KOPT-K1 (cell line): Measurements from ENCODE around the gene IL1F10.

Experiments
- H3K27ac ChIP-seq: fragments of 200-600 bp; sonication (generic); 2 replicates; pipeline ENCODE4 v1.5.1; 2016; ENCODE audit warnings: antibody characterized with exemption, mild to moderate bottlenecking, low read depth, low read length; ENCODE audit not compliant: poor library complexity, severe bottlenecking
- H3K36me3 ChIP-seq: fragments of 200-600 bp; sonication (generic); 2 replicates; pipeline ENCODE4 v1.5.1; 2017; ENCODE audit warnings: antibody characterized with exemption, mild to moderate bottlenecking, low read length, moderate library complexity; ENCODE audit not compliant: insufficient read depth
- H3K9me3 ChIP-seq: fragments of 200-600 bp; sonication (generic); 2 replicates; pipeline ENCODE4 v1.5.1; 2017; ENCODE audit warnings: antibody characterized with exemption, low read length, mild to moderate bottlenecking; ENCODE audit not compliant: insufficient read depth, poor library complexity, severe bottlenecking

IL1F10 gene

DNA sequence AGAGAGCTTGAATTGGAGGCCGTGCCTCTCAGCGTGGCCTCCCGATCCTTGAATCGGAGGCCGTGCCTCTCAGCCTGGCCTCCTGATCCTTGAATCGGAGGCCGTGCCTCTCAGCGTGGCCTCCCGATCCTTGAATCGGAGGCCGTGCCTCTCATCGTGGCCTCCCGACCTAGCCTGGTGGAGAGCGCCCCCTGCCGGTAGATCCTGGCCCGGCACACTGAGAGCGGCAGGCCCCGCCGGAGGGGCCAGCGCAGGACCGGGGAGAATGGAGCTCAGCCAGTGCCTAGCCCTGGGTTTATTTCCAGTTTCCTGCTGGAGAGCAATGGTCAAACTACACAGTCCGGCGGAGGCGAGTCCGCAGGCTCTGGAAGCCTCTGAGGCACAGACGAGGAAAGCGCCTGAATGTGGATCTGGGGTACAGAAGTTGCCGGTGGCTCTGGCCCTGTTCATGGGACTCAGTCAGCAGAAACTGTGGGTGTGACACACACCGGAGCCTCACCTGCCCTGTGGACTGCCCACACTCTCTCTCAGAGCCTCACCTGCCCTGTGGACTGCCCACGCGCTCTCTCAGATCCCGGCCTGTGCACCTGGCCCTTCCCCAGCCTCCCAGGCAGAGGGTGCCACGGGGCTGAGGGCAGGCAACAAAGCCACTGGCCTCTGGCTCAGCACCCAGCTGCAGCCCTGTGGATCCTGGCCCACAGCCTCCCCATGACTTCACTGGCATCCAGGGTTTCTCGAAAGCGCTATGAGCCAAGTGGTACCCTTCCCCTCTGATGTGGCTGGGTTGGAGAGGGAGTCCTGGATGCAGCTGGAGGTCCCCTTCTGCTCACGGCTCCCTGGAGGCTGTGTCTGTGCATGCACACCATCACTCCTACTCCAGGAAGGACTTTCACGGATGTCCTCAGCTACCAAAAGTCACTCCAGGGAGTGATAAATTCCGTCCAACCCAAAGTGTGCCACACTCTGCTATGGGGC lies 16.6 kb upstream of the IL1F10 start:
- peaks cover 28% of the 10 kb centered on the region for H3K9me3 ChIP-seq
- H3K27ac ChIP-seq = no peak overlapping the region
- no peaks in the 10 kb centered on the region for H3K36me3 ChIP-seq

DNA sequence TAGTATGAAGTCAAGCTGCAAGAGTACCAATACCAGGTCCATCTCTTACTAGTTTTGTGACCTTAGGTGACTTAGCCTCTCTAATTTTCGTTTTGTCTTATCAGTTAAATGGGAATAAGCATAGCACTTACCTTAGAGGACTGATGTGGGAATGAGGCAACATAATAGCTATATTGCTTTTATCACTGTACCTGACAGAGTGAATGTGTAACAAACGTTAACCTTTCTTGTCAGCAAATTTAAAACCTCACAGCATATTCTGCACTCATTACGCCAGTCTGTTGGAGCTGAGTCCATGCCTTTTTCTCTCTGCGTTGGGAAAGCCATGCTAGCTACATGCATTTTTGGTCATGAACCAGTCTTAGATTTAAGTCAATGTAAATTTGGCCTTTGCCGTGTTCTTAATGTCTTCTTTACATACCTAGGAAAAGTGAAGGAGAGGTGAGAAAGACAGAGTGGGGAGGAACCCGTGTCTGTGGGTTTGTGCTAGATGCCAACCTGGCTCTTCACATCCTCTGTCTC lies 15.3 kb upstream of the IL1F10 start, which contains the start of gene IL36B:
TSS of gene IL36B (minus strand) at position 472 of the 522 bp plus-strand sequence.
- Histone ChIP-seq H3K27ac (no peak within 1 kb of the TSS), H3K9me3 (peaks cover 33% of the 10 kb centered on the region), H3K36me3 (no peaks in the 10 kb centered on the region)

DNA sequence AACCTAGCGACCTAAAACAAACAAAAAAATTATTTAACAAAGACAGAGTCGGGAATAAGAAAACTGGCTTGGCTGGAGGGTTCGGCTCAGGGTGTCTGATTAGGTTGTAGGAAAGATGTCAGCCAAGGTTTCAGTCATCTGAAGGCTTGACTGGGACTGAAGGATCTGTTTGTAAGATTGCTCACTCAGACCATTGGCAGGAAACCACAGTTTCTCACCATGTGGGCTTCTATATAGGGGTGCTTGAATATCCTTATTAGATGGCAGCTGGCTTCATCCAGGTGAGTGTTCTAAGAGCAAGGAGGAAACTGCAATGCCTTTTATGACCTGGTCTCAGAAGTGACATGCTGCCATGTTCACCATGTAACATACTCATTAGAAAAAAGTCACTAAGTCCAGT lies 14.1 kb upstream of the IL1F10 start:
- Histone ChIP-seq H3K9me3 (peaks cover 33% of the 10 kb centered on the region), H3K36me3 (no peaks in the 10 kb centered on the region), H3K27ac (no peak overlapping the region)

DNA sequence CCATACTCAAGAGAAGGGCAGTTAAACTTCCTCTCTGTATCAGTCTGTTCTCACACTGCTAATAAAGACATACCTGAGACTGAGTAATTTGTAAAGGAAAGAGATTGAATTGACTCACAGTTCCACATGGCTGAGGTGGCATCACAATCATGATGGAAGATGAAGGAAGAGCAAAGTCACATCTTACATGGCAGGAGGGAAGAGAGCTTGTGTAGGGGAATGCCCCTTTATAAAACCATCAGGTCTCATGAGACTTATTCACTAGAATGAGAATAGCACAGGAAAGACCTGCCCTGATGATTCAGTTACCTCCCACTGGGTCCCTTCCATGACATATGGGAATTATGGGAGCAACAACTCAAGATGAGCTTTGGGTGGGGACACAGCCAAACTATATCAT lies 13.7 kb upstream of the IL1F10 start:
- Histone ChIP-seq H3K27ac (no peak overlapping the region), H3K36me3 (no peaks in the 10 kb centered on the region), H3K9me3 (peaks cover 33% of the 10 kb centered on the region)

DNA sequence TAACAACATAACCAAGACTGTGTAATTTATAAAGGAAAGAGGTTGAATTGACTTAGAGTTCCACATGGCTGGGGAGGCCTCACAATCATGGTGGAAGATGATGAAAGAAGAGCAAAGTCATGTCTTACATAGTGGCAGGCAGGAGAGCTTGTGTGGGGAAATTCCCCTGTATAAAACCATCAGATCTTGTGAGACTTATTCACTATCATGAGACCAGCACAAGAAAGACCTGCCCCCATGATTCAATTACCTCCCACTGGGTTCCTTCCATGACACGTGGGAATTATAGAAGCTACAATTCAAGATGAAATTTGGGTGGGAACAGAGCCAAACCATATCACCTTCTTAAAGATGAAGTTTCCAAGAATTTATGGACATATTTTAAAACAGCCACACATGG lies 11.2 kb upstream of the IL1F10 start:
- H3K36me3 ChIP-seq = no peaks in the 10 kb centered on the region
- H3K27ac ChIP-seq = no peak overlapping the region
- peaks cover 33% of the 10 kb centered on the region for H3K9me3 ChIP-seq

DNA sequence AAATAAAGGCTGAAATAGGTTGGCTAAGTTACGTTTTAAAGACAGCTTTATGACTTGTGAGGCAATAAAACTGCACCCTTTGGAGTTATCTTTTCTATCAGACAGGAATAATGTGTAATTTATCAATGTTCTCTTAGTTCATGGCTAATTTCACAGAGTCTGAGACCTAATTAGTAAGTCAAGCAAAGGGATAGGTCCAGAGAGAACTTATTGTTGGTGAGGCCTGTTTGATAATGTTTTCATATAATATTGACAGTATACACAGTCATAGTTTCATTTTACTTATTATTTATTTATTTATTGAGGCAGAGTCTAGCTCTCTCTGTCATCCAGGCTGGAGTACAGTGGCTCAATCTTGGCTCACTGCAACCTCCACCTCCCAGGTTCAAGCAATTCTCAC lies 10.7 kb upstream of the IL1F10 start:
- H3K27ac ChIP-seq = no peak overlapping the region
- no peaks in the 10 kb centered on the region for H3K36me3 ChIP-seq

DNA sequence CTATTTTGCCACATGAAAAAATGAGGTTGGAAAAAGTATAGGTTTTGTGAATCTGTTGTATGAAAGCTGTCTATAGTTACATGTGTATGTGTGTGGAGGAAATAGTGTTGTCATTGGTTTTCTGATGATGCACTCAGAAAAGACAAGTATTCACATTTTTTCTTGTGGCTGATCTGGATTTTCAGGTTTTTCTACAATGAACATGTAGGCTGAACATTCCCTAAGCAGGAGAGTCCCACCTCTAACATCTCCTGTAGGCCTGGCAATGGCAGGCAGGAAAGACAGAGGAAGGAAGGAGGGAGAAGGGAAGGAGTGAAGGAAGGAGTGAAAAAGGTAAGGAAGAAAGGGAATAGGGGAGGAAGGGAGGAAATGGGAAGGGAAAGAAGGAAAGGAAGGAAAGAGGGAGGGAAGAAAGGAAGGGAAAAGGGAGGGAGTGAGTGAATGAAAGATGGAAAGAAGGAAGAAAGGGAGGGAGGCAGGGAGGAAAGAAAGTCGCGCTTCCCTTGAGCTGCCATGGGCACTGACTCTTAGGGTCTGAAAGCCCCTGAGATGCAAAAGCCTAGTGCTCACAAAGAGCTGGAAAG lies 9.3 kb upstream of the IL1F10 start:
- no peaks in the 10 kb centered on the region for H3K36me3 ChIP-seq
- no peak overlapping the region for H3K27ac ChIP-seq
- H3K9me3 ChIP-seq = peaks cover 31% of the 10 kb centered on the region

More for the DNA sequence above, 10.7 kb upstream of the IL1F10 start:
- H3K9me3 ChIP-seq = peaks cover 33% of the 10 kb centered on the region

DNA sequence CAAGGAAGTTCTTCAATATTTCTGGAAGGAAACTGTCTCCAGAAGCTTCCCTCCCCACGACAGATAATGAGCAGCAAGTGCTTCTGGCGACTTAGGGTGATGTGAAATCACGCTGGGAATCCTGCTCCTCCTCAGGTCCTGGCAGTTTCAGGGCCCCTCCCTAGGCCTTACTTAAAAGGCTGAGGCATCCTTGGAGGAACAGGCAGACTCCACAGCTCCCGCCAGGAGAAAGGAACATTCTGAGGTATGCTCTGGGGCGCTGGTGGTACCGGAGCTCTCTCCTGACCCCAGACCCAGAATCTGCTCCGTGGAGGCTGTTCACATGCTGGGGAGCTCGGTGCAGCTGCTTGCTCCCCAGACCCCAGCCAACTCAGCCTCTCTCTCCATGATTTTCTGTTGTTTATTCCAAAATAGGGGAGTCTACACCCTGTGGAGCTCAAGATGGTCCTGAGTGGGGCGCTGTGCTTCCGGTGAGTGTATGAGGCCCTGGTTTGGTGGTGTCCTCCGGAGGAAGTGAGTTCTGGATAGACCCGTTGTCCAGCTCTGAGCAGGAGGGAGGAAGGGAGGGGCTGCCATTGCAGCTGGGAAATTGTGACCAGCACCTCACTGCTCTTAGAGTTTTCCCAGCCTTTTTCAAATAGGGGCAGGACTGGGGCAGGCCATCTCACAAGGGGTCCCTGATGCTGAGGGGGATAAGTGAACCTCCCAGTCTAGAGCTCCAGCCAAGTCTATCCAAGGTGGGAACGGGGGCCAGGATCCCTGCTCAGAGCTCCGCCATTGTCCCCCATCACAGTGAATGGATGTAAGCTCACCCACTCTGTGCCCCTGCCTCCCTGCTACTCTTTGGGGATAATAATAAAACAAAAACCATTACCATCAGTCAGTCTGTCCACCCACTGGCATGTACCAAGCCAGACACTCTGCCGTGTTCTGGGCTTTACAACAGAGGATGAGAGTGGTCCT lies 8.5 kb upstream of the IL1F10 start, which contains the start of gene IL36RN:
TSS of gene IL36RN (plus strand) at position 201 of the 963 bp plus-strand sequence. CDS start at position 442, 241 bp downstream.
- no peaks in the 10 kb centered on the region for H3K36me3 ChIP-seq
- no peak within 1 kb of the TSS for H3K27ac ChIP-seq
- H3K9me3 ChIP-seq = peaks cover 24% of the 10 kb centered on the region

DNA sequence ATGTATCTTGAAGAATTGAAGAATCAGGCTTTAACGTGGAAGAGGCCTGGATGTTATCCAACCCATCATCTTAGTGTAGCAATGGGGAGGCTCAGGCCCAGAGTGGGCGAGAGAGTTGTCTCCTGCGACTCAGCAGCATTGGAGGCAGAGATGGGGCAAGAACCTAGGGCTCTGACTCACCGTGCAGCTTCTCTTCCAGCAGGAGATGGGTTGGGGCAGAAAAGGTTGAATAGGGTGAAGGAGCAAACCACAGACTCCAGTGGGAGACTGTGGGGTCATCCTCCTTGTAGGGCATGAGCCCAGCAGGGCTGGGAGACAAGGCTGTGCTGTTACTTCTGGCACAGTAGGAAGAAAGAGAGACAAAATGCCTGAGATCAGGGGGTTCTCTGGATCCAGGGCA lies 7.4 kb upstream of the IL1F10 start:
- no peak overlapping the region for H3K27ac ChIP-seq
- peaks cover 20% of the 10 kb centered on the region for H3K9me3 ChIP-seq
- H3K36me3 ChIP-seq = no peaks in the 10 kb centered on the region

DNA sequence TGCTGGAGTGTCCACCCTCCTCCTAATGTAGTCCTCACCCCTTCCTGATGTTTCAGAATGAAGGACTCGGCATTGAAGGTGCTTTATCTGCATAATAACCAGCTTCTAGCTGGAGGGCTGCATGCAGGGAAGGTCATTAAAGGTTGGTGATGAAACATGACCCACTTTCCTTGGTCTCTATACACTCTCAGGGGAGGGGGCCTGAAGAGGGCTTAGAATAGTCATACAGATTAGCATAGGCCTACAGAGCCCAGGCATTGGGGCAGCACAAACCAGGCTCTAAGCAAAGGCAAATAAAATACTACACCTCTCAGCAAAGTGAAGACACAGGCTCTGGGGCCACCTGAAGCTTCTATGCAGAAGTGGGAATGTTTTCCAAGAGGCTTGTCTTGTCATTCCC lies 7.0 kb upstream of the IL1F10 start:
- H3K27ac ChIP-seq = no peak overlapping the region
- no peaks in the 10 kb centered on the region for H3K36me3 ChIP-seq
- peaks cover 20% of the 10 kb centered on the region for H3K9me3 ChIP-seq

DNA sequence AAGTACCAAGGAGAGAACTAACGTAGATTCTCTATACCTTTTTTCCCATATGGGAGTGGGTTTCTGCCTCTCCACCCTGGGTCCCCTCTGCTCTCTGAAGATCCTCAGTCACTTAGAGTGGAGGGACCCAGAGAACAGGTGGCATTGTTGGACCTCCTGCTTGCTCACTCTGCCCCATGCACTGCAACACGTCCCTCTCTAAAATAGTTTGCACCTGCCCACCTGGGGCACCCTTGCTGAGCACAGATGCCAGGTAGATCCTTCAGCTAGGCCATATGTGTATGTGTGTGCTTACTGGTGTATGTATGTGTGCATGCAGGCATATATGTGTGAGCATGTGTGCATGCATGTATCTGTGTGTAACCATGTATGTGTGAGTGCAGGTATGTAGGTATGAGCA lies 6.5 kb upstream of the IL1F10 start:
- Histone ChIP-seq H3K27ac (no peak overlapping the region), H3K36me3 (no peaks in the 10 kb centered on the region), H3K9me3 (peaks cover 16% of the 10 kb centered on the region)

DNA sequence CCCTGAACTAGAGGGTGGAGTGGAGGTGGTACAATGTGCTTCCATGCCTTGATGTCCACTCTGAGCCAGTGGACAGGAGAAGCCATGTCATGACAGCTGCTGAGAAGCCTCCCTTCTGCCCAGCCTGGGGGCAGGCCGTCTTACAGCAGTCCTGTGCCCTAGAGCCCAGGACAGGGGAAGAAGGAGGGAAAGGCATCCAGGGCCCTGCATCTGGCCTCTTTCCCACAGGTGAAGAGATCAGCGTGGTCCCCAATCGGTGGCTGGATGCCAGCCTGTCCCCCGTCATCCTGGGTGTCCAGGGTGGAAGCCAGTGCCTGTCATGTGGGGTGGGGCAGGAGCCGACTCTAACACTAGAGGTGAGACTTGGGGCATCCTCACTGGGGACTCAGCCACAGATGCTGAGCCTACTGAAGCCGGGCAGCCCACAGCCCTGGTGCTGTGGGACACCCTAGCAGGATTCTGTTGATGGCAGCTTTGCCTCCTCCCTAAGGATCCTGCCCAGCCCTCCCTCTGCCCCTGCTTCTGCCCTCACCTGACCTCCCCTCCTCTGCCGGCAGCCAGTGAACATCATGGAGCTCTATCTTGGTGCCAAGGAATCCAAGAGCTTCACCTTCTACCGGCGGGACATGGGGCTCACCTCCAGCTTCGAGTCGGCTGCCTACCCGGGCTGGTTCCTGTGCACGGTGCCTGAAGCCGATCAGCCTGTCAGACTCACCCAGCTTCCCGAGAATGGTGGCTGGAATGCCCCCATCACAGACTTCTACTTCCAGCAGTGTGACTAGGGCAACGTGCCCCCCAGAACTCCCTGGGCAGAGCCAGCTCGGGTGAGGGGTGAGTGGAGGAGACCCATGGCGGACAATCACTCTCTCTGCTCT lies 5.6 kb upstream of the IL1F10 start:
- no peaks in the 10 kb centered on the region for H3K36me3 ChIP-seq
- no peak overlapping the region for H3K27ac ChIP-seq
- peaks cover 12% of the 10 kb centered on the region for H3K9me3 ChIP-seq

DNA sequence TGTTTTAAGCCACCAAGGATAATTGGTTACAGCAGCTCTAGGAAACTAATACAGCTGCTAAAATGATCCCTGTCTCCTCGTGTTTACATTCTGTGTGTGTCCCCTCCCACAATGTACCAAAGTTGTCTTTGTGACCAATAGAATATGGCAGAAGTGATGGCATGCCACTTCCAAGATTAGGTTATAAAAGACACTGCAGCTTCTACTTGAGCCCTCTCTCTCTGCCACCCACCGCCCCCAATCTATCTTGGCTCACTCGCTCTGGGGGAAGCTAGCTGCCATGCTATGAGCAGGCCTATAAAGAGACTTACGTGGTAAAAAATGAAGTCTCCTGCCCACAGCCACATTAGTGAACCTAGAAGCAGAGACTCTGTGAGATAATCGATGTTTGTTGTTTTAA lies 3.5 kb upstream of the IL1F10 start:
- Histone ChIP-seq H3K9me3 (peaks cover 12% of the 10 kb centered on the region), H3K27ac (no peak overlapping the region), H3K36me3 (no peaks in the 10 kb centered on the region)

DNA sequence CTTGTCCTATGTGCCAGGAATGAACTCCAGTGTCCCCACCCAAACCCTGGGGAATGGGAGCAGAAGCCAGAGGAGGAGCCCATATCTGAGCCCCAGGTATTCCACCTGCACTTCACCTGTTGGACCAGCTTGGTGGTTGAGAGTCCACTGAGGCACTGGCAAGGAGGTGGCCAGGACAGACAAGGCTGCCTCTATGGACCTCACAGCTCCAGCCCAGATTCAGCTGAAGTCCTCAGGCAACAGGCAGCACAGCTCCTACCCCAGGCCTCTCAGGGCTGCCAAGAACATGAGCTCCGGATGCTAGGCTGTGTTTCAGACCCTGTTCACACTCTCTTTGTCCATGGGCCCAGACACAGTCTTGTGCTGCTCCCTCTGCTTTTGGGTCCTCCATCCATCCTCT lies 2.9 kb upstream of the IL1F10 start:
- no peak overlapping the region for H3K27ac ChIP-seq
- H3K36me3 ChIP-seq = no peaks in the 10 kb centered on the region

More for the DNA sequence above, 2.9 kb upstream of the IL1F10 start:
- H3K9me3 ChIP-seq = peaks cover 12% of the 10 kb centered on the region
